ENCODE measurements around the gene CPAMD8. TPM values are rescaled to one million over a fixed set of nuclear protein-coding genes. Genes with fewer than 3 reads are reported as not detected.
"Not testable (repeated sequence)": the region's sequence is repeated elsewhere in the genome, so short reads cannot be mapped to it uniquely, and the experiment has no call there.

The CPAMD8 gene
- total RNA-seq, 1 donor from 2014 or later = 42.9 TPM

DNA sequence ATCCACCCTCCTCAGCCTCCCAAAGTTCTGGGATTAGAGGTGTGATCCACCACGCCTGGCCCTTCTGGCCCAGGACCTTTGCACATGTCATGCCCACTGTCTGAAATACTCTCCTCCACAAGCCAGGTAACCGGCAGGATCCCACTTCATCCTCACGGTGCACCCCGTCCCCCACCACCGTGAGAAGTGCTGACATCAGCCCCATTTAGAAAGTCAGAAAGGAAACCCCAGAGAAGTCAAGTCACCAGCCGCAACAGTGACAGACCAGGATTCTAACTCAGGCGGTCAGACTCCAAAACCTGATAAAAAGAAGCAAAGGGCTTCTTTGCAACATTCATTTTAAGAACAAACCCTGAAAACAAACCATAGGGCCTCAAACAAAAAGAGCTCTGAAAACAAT is 3.9 kb downstream of the CPAMD8 start:
- Mint-ChIP-seq H3K4me3 (no peak overlapping the region), H3K4me1 (ENCODE audit: unreplicated experiment) (peaks cover 15% of the 10 kb centered on the region), H3K27ac (no peak overlapping the region), H3K9me3 (peaks cover 11% of the 10 kb centered on the region), H3K27me3 (peaks cover 8% of the 10 kb centered on the region), H3K36me3 (peaks cover 28% of the 10 kb centered on the region)
- DNase-seq (ENCODE audit: extremely low spot score, unreplicated experiment) = no peak
- TF ChIP-seq, protein P1, sequence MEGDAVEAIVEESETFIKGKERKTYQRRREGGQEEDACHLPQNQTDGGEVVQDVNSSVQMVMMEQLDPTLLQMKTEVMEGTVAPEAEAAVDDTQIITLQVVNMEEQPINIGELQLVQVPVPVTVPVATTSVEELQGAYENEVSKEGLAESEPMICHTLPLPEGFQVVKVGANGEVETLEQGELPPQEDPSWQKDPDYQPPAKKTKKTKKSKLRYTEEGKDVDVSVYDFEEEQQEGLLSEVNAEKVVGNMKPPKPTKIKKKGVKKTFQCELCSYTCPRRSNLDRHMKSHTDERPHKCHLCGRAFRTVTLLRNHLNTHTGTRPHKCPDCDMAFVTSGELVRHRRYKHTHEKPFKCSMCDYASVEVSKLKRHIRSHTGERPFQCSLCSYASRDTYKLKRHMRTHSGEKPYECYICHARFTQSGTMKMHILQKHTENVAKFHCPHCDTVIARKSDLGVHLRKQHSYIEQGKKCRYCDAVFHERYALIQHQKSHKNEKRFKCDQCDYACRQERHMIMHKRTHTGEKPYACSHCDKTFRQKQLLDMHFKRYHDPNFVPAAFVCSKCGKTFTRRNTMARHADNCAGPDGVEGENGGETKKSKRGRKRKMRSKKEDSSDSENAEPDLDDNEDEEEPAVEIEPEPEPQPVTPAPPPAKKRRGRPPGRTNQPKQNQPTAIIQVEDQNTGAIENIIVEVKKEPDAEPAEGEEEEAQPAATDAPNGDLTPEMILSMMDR (conservative IDR thresholded peaks at IDR 0.05) = no peak

DNA sequence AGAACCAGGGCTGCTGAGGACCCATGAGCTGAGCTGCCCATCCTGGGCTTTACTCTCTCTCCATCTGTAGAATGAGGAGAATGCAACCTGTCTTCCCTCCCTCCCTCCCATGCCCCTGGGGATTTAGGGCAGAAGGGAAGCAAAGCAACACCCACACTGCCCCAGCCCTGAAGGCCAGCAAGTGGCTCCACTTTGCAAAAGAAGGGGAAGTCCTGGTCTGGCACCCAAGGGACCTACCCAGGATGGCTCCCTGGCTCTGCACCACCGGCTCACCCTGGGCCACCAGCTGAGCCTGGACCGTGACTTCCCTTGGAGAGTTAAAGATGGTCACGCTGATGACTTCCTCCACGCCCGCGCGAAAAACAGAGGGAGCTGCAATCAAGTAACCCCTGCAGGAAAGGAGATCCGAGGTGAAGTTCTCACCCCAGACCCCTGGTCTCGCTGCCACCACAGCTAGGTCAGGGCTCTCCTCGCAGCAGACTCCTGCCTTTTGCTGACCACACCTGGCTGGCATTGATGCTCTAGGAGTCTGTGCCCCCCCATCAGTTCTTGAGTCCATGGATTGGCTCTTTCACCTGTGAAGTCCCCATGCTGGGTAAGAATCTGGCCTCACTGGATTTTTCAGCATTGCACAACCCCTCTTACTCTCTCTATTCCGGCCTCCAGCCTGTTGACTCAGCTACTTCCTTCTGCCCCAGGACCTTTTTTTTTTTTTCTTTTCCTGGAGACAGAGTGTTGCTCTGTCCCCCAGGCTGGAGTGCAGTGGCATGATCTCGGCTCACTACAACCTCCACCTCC is 4.6 kb downstream of the CPAMD8 start:
- Mint-ChIP-seq H3K27ac (peak overlapping the region; percentile 55), H3K9me3 (peaks cover 11% of the 10 kb centered on the region), H3K27me3 (peaks cover 8% of the 10 kb centered on the region), H3K36me3 (peaks cover 28% of the 10 kb centered on the region), H3K4me3 (peak overlapping the region; percentile 60), H3K4me1 (ENCODE audit: unreplicated experiment) (peaks cover 15% of the 10 kb centered on the region)
- DNase-seq (ENCODE audit: extremely low spot score, unreplicated experiment) = no peak
- TF ChIP-seq, protein P1 (conservative IDR thresholded peaks at IDR 0.05) = no peak

GRCh38 chr19:17021328-17021727 is 5.3 kb downstream of the CPAMD8 start:
- Mint-ChIP-seq H3K4me3 (no peak overlapping the region), H3K4me1 (ENCODE audit: unreplicated experiment) (peaks cover 15% of the 10 kb centered on the region), H3K27me3 (peaks cover 8% of the 10 kb centered on the region), H3K36me3 (peaks cover 28% of the 10 kb centered on the region), H3K9me3 (peaks cover 11% of the 10 kb centered on the region), H3K27ac (no peak overlapping the region)
- TF ChIP-seq, protein P1 (conservative IDR thresholded peaks at IDR 0.05) = no peak
- DNase-seq (ENCODE audit: extremely low spot score, unreplicated experiment) = no peak

- Mint-ChIP-seq H3K4me1 (ENCODE audit: unreplicated experiment) (peaks cover 11% of the 10 kb centered on the region), H3K27me3 (peaks cover 4% of the 10 kb centered on the region), H3K36me3 (peaks cover 24% of the 10 kb centered on the region), H3K4me3 (no peak overlapping the region), H3K27ac (no peak overlapping the region), H3K9me3 (peaks cover 11% of the 10 kb centered on the region)
- TF ChIP-seq, protein P1 (conservative IDR thresholded peaks at IDR 0.05) = no peak
- no peak for DNase-seq (ENCODE audit: extremely low spot score, unreplicated experiment)
These were observed 5.8 kb downstream of the CPAMD8 start for GRCh38 chr19:17020823-17021222.

- Mint-ChIP-seq H3K36me3 (peaks cover 24% of the 10 kb centered on the region), H3K4me1 (ENCODE audit: unreplicated experiment) (peaks cover 8% of the 10 kb centered on the region), H3K4me3 (no peak overlapping the region), H3K27me3 (peaks cover 3% of the 10 kb centered on the region), H3K9me3 (peaks cover 11% of the 10 kb centered on the region), H3K27ac (no peak overlapping the region)
- TF ChIP-seq, protein P1 (conservative IDR thresholded peaks at IDR 0.05) = no peak
- DNase-seq (ENCODE audit: extremely low spot score, unreplicated experiment) = no peak
These were observed 6.2 kb downstream of the CPAMD8 start for GRCh38 chr19:17020385-17020784.

GRCh38 chr19:17014212-17014861 is 12.3 kb downstream of the CPAMD8 start:
- not testable (repeated sequence) for H3K9me3 Mint-ChIP-seq; H3K27ac Mint-ChIP-seq; H3K4me3 Mint-ChIP-seq; H3K27me3 Mint-ChIP-seq; H3K4me1 Mint-ChIP-seq (ENCODE audit: unreplicated experiment); DNase-seq (ENCODE audit: extremely low spot score, unreplicated experiment); H3K36me3 Mint-ChIP-seq

Data from type B pancreatic cell (in vitro differentiated cells).